HEK293 (cell line): Measurements from ENCODE around the gene SYT2.

Source experiments
- CTCF ChIP-seq: fragments of 450-650 bp; formaldehyde crosslinking; IDR thresholded peaks from 2 replicates; pipeline ENCODE4 v1.5.1; 2016; ENCODE audit warnings: missing biosample characterization, missing genetic modification characterization
- ZNF623 ChIP-seq: fragments of 450-650 bp; formaldehyde crosslinking; IDR thresholded peaks from 2 replicates; pipeline ENCODE4 v1.5.1; 2016; ENCODE audit warnings: missing biosample characterization, missing genetic modification characterization

- TF ChIP-seq ZNF623 (tag by site-specific recombination) (no peak), CTCF (tag by site-specific recombination) (no peak)
Measured at GRCh38 chr1:202654079-202654478, 56.2 kb downstream of the SYT2 start.
